ENCODE data around the gene SLC6A12. TPM values are rescaled to one million over a fixed set of nuclear protein-coding genes. Genes with fewer than 3 reads are reported as not detected.

SLC6A12 gene
- total RNA-seq, 1 donor from 2014 or later: not detected

GRCh38 chr12:229441-230191 is 15.7 kb upstream of the SLC6A12 start:
- Histone ChIP-seq H3K4me1 (ENCODE audit: control insufficient read depth in 3 of 3, insufficient read depth in 3 of 3, low read length in 3 of 3) (peaks cover 19 to 36% (median 19%) of the 10 kb centered on the region in 3 donors), H3K27me3 (ENCODE audit: control insufficient read depth in 3 of 3, insufficient read depth in 3 of 3, low read length in 3 of 3) (peaks cover 2 to 3% (median 3%) of the 10 kb centered on the region in 3 donors), H3K9me3 (ENCODE audit: control insufficient read depth in 3 of 3, low read length in 3 of 3) (no peaks in the 10 kb centered on the region), H3K4me3 (ENCODE audit: low read length in 3 of 3) (no peak overlapping the region), H3K9ac (ENCODE audit: low read depth in 1 of 3, low read length in 3 of 3) (no peak overlapping the region), H3K27ac (ENCODE audit: low read depth, low read length) (no peak overlapping the region), H3K36me3 (ENCODE audit: control insufficient read depth in 3 of 3, insufficient read depth in 3 of 3, low read length in 3 of 3) (no peaks in the 10 kb centered on the region)

- Histone ChIP-seq H3K9me3 (ENCODE audit: control insufficient read depth in 3 of 3, low read length in 3 of 3) (no peaks in the 10 kb centered on the region), H3K4me3 (ENCODE audit: low read length in 3 of 3) (no peak overlapping the region), H3K27ac (ENCODE audit: low read depth, low read length) (no peak overlapping the region), H3K4me1 (ENCODE audit: control insufficient read depth in 3 of 3, insufficient read depth in 3 of 3, low read length in 3 of 3) (peaks cover 17 to 33% (median 17%) of the 10 kb centered on the region in 3 donors), H3K9ac (ENCODE audit: low read depth in 1 of 3, low read length in 3 of 3) (no peak overlapping the region), H3K27me3 (ENCODE audit: control insufficient read depth in 3 of 3, insufficient read depth in 3 of 3, low read length in 3 of 3) (peaks cover 3 to 6% (median 4%) of the 10 kb centered on the region in 3 donors), H3K36me3 (ENCODE audit: control insufficient read depth in 3 of 3, insufficient read depth in 3 of 3, low read length in 3 of 3) (no peaks in the 10 kb centered on the region)
These were observed 14.9 kb upstream of the SLC6A12 start for GRCh38 chr12:228846-229200.

- Histone ChIP-seq H3K4me3 (ENCODE audit: low read length in 3 of 3) (no peak overlapping the region), H3K36me3 (ENCODE audit: control insufficient read depth in 3 of 3, insufficient read depth in 3 of 3, low read length in 3 of 3) (no peaks in the 10 kb centered on the region), H3K27ac (ENCODE audit: low read depth, low read length) (no peak overlapping the region), H3K9ac (ENCODE audit: low read depth in 1 of 3, low read length in 3 of 3) (no peak overlapping the region), H3K4me1 (ENCODE audit: control insufficient read depth in 3 of 3, insufficient read depth in 3 of 3, low read length in 3 of 3) (peaks cover 10 to 26% (median 12%) of the 10 kb centered on the region in 3 donors), H3K27me3 (ENCODE audit: control insufficient read depth in 3 of 3, insufficient read depth in 3 of 3, low read length in 3 of 3) (peaks cover 3 to 6% (median 5%) of the 10 kb centered on the region in 3 donors), H3K9me3 (ENCODE audit: control insufficient read depth in 3 of 3, low read length in 3 of 3) (no peaks in the 10 kb centered on the region)
These were observed 14.2 kb upstream of the SLC6A12 start for GRCh38 chr12:227923-228845.

GRCh38 chr12:227286-227915 is 13.4 kb upstream of the SLC6A12 start:
- Histone ChIP-seq H3K4me1 (ENCODE audit: control insufficient read depth in 3 of 3, insufficient read depth in 3 of 3, low read length in 3 of 3) (peaks cover 3 to 18% (median 4%) of the 10 kb centered on the region in 3 donors), H3K9ac (ENCODE audit: low read depth in 1 of 3, low read length in 3 of 3) (no peak overlapping the region), H3K4me3 (ENCODE audit: low read length in 3 of 3) (no peak overlapping the region), H3K27ac (ENCODE audit: low read depth, low read length) (no peak overlapping the region), H3K36me3 (ENCODE audit: control insufficient read depth in 3 of 3, insufficient read depth in 3 of 3, low read length in 3 of 3) (no peaks in the 10 kb centered on the region), H3K9me3 (ENCODE audit: control insufficient read depth in 3 of 3, low read length in 3 of 3) (no peaks in the 10 kb centered on the region), H3K27me3 (ENCODE audit: control insufficient read depth in 3 of 3, insufficient read depth in 3 of 3, low read length in 3 of 3) (peaks cover 3 to 6% (median 5%) of the 10 kb centered on the region in 3 donors)

- Histone ChIP-seq H3K4me3 (ENCODE audit: low read length in 3 of 3) (no peak overlapping the region), H3K36me3 (ENCODE audit: control insufficient read depth in 3 of 3, insufficient read depth in 3 of 3, low read length in 3 of 3) (no peaks in the 10 kb centered on the region), H3K9me3 (ENCODE audit: control insufficient read depth in 3 of 3, low read length in 3 of 3) (no peaks in the 10 kb centered on the region), H3K27ac (ENCODE audit: low read depth, low read length) (no peak overlapping the region), H3K9ac (ENCODE audit: low read depth in 1 of 3, low read length in 3 of 3) (no peak overlapping the region), H3K4me1 (ENCODE audit: control insufficient read depth in 3 of 3, insufficient read depth in 3 of 3, low read length in 3 of 3) (peaks cover 0 to 9% (median 0%) of the 10 kb centered on the region in 3 donors), H3K27me3 (ENCODE audit: control insufficient read depth in 3 of 3, insufficient read depth in 3 of 3, low read length in 3 of 3) (peaks cover 5 to 6% (median 6%) of the 10 kb centered on the region in 3 donors)
These were observed 12.4 kb upstream of the SLC6A12 start for GRCh38 chr12:226401-226800.

- Histone ChIP-seq H3K27ac (ENCODE audit: low read depth, low read length) (no peak overlapping the region), H3K9me3 (ENCODE audit: control insufficient read depth in 3 of 3, low read length in 3 of 3) (no peaks in the 10 kb centered on the region), H3K4me1 (ENCODE audit: control insufficient read depth in 3 of 3, insufficient read depth in 3 of 3, low read length in 3 of 3) (peaks cover 0 to 3% (median 2%) of the 10 kb centered on the region in 3 donors), H3K4me3 (ENCODE audit: low read length in 3 of 3) (no peak overlapping the region), H3K27me3 (ENCODE audit: control insufficient read depth in 3 of 3, insufficient read depth in 3 of 3, low read length in 3 of 3) (peaks cover 3 to 8% (median 6%) of the 10 kb centered on the region in 3 donors), H3K9ac (ENCODE audit: low read depth in 1 of 3, low read length in 3 of 3) (no peak overlapping the region), H3K36me3 (ENCODE audit: control insufficient read depth in 3 of 3, insufficient read depth in 3 of 3, low read length in 3 of 3) (no peaks in the 10 kb centered on the region)
These were observed 11.1 kb upstream of the SLC6A12 start for GRCh38 chr12:225012-225411.

GRCh38 chr12:224330-224729 is 10.4 kb upstream of the SLC6A12 start:
- Histone ChIP-seq H3K27me3 (ENCODE audit: control insufficient read depth in 3 of 3, insufficient read depth in 3 of 3, low read length in 3 of 3) (peaks cover 3 to 12% (median 6%) of the 10 kb centered on the region in 3 donors), H3K4me1 (ENCODE audit: control insufficient read depth in 3 of 3, insufficient read depth in 3 of 3, low read length in 3 of 3) (peaks cover 0 to 2% (median 0%) of the 10 kb centered on the region in 3 donors), H3K4me3 (ENCODE audit: low read length in 3 of 3) (no peak overlapping the region), H3K9ac (ENCODE audit: low read depth in 1 of 3, low read length in 3 of 3) (no peak overlapping the region), H3K9me3 (ENCODE audit: control insufficient read depth in 3 of 3, low read length in 3 of 3) (no peaks in the 10 kb centered on the region), H3K27ac (ENCODE audit: low read depth, low read length) (no peak overlapping the region), H3K36me3 (ENCODE audit: control insufficient read depth in 3 of 3, insufficient read depth in 3 of 3, low read length in 3 of 3) (no peaks in the 10 kb centered on the region)

- Histone ChIP-seq H3K4me3 (ENCODE audit: low read length in 3 of 3) (no peak overlapping the region), H3K9me3 (ENCODE audit: control insufficient read depth in 3 of 3, low read length in 3 of 3) (no peaks in the 10 kb centered on the region), H3K36me3 (ENCODE audit: control insufficient read depth in 3 of 3, insufficient read depth in 3 of 3, low read length in 3 of 3) (no peaks in the 10 kb centered on the region), H3K27me3 (ENCODE audit: control insufficient read depth in 3 of 3, insufficient read depth in 3 of 3, low read length in 3 of 3) (peaks cover 3 to 12% (median 6%) of the 10 kb centered on the region in 3 donors), H3K9ac (ENCODE audit: low read depth in 1 of 3, low read length in 3 of 3) (no peak overlapping the region), H3K27ac (ENCODE audit: low read depth, low read length) (no peak overlapping the region), H3K4me1 (ENCODE audit: control insufficient read depth in 3 of 3, insufficient read depth in 3 of 3, low read length in 3 of 3) (peaks cover 0 to 2% (median 0%) of the 10 kb centered on the region in 3 donors)
These were observed 9.9 kb upstream of the SLC6A12 start for GRCh38 chr12:223841-224240.

- H3K36me3 ChIP-seq (ENCODE audit: control insufficient read depth in 3 of 3, insufficient read depth in 3 of 3, low read length in 3 of 3): no peaks in the 10 kb centered on the region
- peaks cover 3 to 9% (median 6%) of the 10 kb centered on the region in 3 donors for H3K27me3 ChIP-seq (ENCODE audit: control insufficient read depth in 3 of 3, insufficient read depth in 3 of 3, low read length in 3 of 3)
These were observed 7.8 kb upstream of the SLC6A12 start for GRCh38 chr12:221736-222135.

More at GRCh38 chr12:221736-222135, 7.8 kb upstream of the SLC6A12 start:
- H3K4me3 ChIP-seq (ENCODE audit: low read length in 3 of 3): no peak overlapping the region
- H3K4me1 ChIP-seq (ENCODE audit: control insufficient read depth in 3 of 3, insufficient read depth in 3 of 3, low read length in 3 of 3): peaks cover 0 to 2% (median 0%) of the 10 kb centered on the region in 3 donors
- H3K9me3 ChIP-seq (ENCODE audit: control insufficient read depth in 3 of 3, low read length in 3 of 3): no peaks in the 10 kb centered on the region
- no peak overlapping the region for H3K27ac ChIP-seq (ENCODE audit: low read depth, low read length)
- no peak overlapping the region for H3K9ac ChIP-seq (ENCODE audit: low read depth in 1 of 3, low read length in 3 of 3)

All from skeletal muscle tissue (tissue), 4 donors.